HL-60 (cell line): ENCODE results near the gene MYCBPAP.

Experiments
- POLR2AphosphoS5 ChIP-seq: IDR thresholded peaks from 2 replicates; pipeline ENCODE4 v1.6.1; 2012; ENCODE audit warnings: low read depth
- TF ChIP-seq, protein P1 (sequence below): IDR thresholded peaks from one replicate; pipeline ENCODE4 v1.5.1; 2011; ENCODE audit warnings: low read length, control low read depth, inconsistent platforms; ENCODE audit not compliant: insufficient read depth
- TF ChIP-seq, protein P2 (sequence below): IDR thresholded peaks from 2 replicates; pipeline ENCODE4 v1.6.1; 2012; ENCODE audit warnings: low read depth; ENCODE audit not compliant: insufficient replicate concordance

DNA sequence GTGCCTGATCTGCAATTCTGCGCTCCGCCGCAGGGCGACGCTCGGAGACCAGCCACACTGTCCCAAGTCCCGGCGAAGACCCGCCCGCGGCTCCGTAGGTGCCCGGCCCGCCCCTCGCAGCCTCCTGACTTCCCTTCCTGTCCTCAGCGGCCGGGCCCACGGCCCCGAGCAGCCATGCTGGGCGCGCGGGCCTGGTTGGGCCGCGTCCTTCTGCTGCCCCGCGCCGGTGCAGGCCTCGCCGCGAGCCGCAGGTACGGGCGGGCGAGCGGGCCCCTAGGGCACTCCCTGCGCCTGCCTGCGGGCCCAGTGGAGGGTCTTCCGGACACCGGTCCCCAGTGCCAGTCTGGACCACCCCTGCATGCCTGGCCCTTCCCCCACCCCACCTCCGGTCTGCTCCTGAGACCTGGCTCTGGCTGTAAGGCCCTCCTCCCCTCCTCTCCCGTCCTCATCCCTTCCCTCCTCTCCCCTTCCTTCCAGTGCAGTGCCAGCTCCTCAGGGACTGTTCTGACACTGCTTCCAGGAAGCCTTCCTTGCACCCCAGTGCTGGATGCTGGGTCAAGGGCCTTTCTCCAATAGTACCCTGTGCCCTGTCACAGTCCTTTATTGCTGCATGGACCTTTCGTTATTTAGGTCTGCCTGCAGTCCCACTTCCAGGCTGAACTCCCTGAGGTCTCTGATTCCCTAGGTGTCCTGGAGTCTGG, 38.9 kb downstream of the MYCBPAP start, which contains the start of gene SPATA20:
- TF ChIP-seq, protein P1, sequence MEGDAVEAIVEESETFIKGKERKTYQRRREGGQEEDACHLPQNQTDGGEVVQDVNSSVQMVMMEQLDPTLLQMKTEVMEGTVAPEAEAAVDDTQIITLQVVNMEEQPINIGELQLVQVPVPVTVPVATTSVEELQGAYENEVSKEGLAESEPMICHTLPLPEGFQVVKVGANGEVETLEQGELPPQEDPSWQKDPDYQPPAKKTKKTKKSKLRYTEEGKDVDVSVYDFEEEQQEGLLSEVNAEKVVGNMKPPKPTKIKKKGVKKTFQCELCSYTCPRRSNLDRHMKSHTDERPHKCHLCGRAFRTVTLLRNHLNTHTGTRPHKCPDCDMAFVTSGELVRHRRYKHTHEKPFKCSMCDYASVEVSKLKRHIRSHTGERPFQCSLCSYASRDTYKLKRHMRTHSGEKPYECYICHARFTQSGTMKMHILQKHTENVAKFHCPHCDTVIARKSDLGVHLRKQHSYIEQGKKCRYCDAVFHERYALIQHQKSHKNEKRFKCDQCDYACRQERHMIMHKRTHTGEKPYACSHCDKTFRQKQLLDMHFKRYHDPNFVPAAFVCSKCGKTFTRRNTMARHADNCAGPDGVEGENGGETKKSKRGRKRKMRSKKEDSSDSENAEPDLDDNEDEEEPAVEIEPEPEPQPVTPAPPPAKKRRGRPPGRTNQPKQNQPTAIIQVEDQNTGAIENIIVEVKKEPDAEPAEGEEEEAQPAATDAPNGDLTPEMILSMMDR, result peak; percentile 96
- TF ChIP-seq POLR2AphosphoS5, result no peak
- TF ChIP-seq, protein P2, sequence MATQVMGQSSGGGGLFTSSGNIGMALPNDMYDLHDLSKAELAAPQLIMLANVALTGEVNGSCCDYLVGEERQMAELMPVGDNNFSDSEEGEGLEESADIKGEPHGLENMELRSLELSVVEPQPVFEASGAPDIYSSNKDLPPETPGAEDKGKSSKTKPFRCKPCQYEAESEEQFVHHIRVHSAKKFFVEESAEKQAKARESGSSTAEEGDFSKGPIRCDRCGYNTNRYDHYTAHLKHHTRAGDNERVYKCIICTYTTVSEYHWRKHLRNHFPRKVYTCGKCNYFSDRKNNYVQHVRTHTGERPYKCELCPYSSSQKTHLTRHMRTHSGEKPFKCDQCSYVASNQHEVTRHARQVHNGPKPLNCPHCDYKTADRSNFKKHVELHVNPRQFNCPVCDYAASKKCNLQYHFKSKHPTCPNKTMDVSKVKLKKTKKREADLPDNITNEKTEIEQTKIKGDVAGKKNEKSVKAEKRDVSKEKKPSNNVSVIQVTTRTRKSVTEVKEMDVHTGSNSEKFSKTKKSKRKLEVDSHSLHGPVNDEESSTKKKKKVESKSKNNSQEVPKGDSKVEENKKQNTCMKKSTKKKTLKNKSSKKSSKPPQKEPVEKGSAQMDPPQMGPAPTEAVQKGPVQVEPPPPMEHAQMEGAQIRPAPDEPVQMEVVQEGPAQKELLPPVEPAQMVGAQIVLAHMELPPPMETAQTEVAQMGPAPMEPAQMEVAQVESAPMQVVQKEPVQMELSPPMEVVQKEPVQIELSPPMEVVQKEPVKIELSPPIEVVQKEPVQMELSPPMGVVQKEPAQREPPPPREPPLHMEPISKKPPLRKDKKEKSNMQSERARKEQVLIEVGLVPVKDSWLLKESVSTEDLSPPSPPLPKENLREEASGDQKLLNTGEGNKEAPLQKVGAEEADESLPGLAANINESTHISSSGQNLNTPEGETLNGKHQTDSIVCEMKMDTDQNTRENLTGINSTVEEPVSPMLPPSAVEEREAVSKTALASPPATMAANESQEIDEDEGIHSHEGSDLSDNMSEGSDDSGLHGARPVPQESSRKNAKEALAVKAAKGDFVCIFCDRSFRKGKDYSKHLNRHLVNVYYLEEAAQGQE, result no peak
